Tongue (tissue), 2 donors: Measurements from ENCODE around the gene RPL36. TPM values are rescaled to one million over a fixed set of nuclear protein-coding genes. Genes with fewer than 3 reads are reported as not detected.
A peak's percentile ranks its signal among the peaks of the same experiment; 100 is the strongest.
"Not testable (repeated sequence)": the region's sequence is repeated elsewhere in the genome, so short reads cannot be mapped to it uniquely, and the experiment has no call there.

Source experiments
- DNase-seq: peaks from one replicate; pipeline ENCODE4 v3.0.0-alpha.2; 2015
- total RNA-seq: library from RNA; depleted of rRNA; stranded (reverse); fragments of >200 nt; gene quantifications from one replicate; pipeline ENCODE4 v1.2.3, GENCODE V29; 2014

RPL36 gene
- total RNA-seq, 1 donor from 2014 or later, result 293 TPM

GRCh38 chr19:5706876-5707573 lies 16.9 kb downstream of the RPL36 start:
- DNase-seq, result no peak

GRCh38 chr19:5707576-5708575 lies 17.8 kb downstream of the RPL36 start:
- no peak for DNase-seq

GRCh38 chr19:5711025-5711424 lies 20.9 kb downstream of the RPL36 start:
- DNase-seq, result no peak

- DNase-seq, result no peak
These were observed 21.6 kb downstream of the RPL36 start for GRCh38 chr19:5711713-5712161.

GRCh38 chr19:5713228-5713627 lies 23.1 kb downstream of the RPL36 start:
- no peak for DNase-seq

- no peak for DNase-seq
These were observed 24.7 kb downstream of the RPL36 start for GRCh38 chr19:5714816-5715215.

- DNase-seq, result no peak
These were observed 27.3 kb downstream of the RPL36 start for GRCh38 chr19:5717215-5717935.

GRCh38 chr19:5718037-5718578 lies 28.0 kb downstream of the RPL36 start:
- DNase-seq, result no peak

- no peak for DNase-seq
These were observed 28.6 kb downstream of the RPL36 start for GRCh38 chr19:5718579-5719273.

- no peak for DNase-seq
These were observed 29.3 kb downstream of the RPL36 start for GRCh38 chr19:5719274-5719960.

- peak; percentile 100 for DNase-seq
These were observed 30.1 kb downstream of the RPL36 start, which contains the start of the genes CATSPERD and LONP1 for GRCh38 chr19:5719961-5720790. TSS of gene CATSPERD (plus strand) at chr19:5720637. CDS start at chr19:5720738, 101 bp downstream. TSS of gene LONP1 (minus strand) at chr19:5720146. CDS start at chr19:5720132, 14 bp downstream.

- DNase-seq, result no peak
These were observed 37.5 kb downstream of the RPL36 start for GRCh38 chr19:5727453-5728050.

GRCh38 chr19:5733172-5733571 lies 43.1 kb downstream of the RPL36 start:
- DNase-seq, result not testable (repeated sequence)

- no peak for DNase-seq
These were observed 48.3 kb downstream of the RPL36 start for GRCh38 chr19:5738423-5738822.

Other genes starting within 250 kb of the RPL36 start
- not detected for gene ZNRF4, start 234.9 kb upstream of the RPL36 start, total RNA-seq
- 8.1 TPM for gene TINCR, start 122.3 kb upstream of the RPL36 start, total RNA-seq
- gene SAFB2, start 67.5 kb upstream of the RPL36 start, total RNA-seq, result 39.3 TPM
- 91.5 TPM for gene SAFB, start 67.2 kb upstream of the RPL36 start, total RNA-seq
- gene MICOS13, start 9.8 kb upstream of the RPL36 start, total RNA-seq, result 49.1 TPM
- gene HSD11B1L, start 9.3 kb upstream of the RPL36 start, total RNA-seq, result 6.4 TPM
- gene LONP1, start 29.9 kb downstream of the RPL36 start, total RNA-seq, result 55.7 TPM
- gene CATSPERD, start 30.3 kb downstream of the RPL36 start, total RNA-seq, result not detected
- not detected for gene PRR22, start 94.5 kb downstream of the RPL36 start, total RNA-seq
- 27.1 TPM for gene DUS3L, start 100.9 kb downstream of the RPL36 start, total RNA-seq
- gene NRTN, start 114.8 kb downstream of the RPL36 start, total RNA-seq, result not detected
- 4.9 TPM for gene FUT6, start 149.4 kb downstream of the RPL36 start, total RNA-seq
- 10.8 TPM for gene FUT3, start 161.2 kb downstream of the RPL36 start, total RNA-seq
- not detected for gene FUT5, start 180.2 kb downstream of the RPL36 start, total RNA-seq
- 139 TPM for gene NDUFA11, start 213.5 kb downstream of the RPL36 start, total RNA-seq
- 5.1 TPM for gene VMAC, start 214.6 kb downstream of the RPL36 start, total RNA-seq
- gene CAPS, start 224.0 kb downstream of the RPL36 start, total RNA-seq, result 7.6 TPM